Lower lobe of right lung (tissue), 2 donors: ENCODE measurements around the gene GPR152. TPM values are rescaled to one million over a fixed set of nuclear protein-coding genes. Genes with fewer than 3 reads are reported as not detected.

Source experiments
- ATAC-seq, 2 donors: fragments of 200-7000 bp; cut with Tn5 transposase; one replicate each; pipeline ENCODE4 v1.9.1; 2020 to 2022; ENCODE audit warnings: mild to moderate bottlenecking in 2 of 2, moderate library complexity in 2 of 2
- DNase-seq: peaks from one replicate; pipeline ENCODE4 v3.0.0-alpha.2; 2020
- H3K27ac ChIP-seq: fragments of 200-600 bp; one replicate; pipeline ENCODE4 v1.8.0; 2022
- H3K27me3 ChIP-seq: fragments of 200-600 bp; one replicate; pipeline ENCODE4 v1.8.0; 2022; ENCODE audit warnings: low read depth
- H3K36me3 ChIP-seq: fragments of 200-600 bp; one replicate; pipeline ENCODE4 v1.8.0; 2022; ENCODE audit warnings: mild to moderate bottlenecking
- H3K4me1 ChIP-seq: fragments of 200-600 bp; one replicate; pipeline ENCODE4 v1.8.0; 2022
- H3K4me3 ChIP-seq: fragments of 200-600 bp; one replicate; pipeline ENCODE4 v1.8.0; 2022; ENCODE audit warnings: mild to moderate bottlenecking
- H3K9me3 ChIP-seq: fragments of 200-600 bp; one replicate; pipeline ENCODE4 v1.8.0; 2022
- intact Hi-C: fragments of 100-400 bp; cut with DNase I; formaldehyde crosslinking; loops from one replicate; pipeline ENCODE4 v1.11.0; 2022
- total RNA-seq: library from RNA; stranded (reverse); fragmentation: NEBNext Ultra II Directional; extraction: Animal tissue kit (Norgen Biotek cat#: 25700); gene quantifications from one replicate; pipeline ENCODE4 v1.2.1, GENCODE V29; 2021
- TF ChIP-seq, protein P1 (sequence below): fragments of 200-600 bp; IDR thresholded peaks from one replicate; pipeline ENCODE4 v1.8.0; 2022; ENCODE audit warnings: antibody characterized with exemption, mild to moderate bottlenecking
- donor health status: DM: no; HTN: yes; CAD: no; lungs with severe emphysema.

The GPR152 gene
- total RNA-seq, 1 donor from 2014 or later, result not detected

DNA sequence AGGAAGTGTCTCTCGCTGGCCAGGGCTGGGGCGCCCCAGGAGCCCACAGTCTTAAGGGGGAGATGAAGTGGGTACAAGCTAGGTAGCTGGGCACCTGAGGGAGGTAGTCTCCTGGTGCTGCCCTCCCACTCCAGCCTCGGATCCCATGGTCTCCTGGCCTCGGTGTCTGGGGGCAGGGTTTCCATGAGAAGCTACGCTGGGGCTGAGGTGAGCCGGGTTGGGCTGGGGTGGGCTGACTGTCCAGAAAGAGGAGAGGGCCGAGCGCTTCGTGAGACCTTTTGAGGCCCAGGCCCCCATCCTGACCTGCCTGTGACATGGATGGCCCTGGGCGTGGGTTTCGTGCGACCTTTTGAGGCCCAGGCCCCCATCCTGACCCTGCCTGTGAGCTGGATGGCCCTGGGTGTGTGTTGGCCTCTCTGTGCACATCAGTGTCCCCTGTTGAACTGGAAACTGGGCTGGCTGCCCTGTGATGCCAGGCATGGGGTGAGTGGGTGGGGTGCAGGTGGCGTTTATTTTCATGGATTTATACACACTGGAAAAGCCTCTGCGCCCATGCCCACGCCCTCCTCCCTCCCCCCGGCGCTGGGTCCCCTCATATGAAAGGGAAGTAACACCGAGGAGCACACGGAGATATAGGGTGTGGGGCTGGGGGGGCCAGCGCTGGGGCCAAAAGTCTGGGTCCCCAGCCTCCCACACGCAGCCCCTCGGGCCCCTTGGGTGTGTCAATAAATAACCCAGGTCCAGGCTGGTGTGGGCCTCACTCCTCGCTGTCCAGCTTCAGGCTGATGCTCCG, 38.9 kb upstream of the GPR152 start:
- ATAC-seq, result no peak
- H3K27ac ChIP-seq, result no peak overlapping the region
- H3K9me3 ChIP-seq, result no peaks in the 10 kb centered on the region
- TF ChIP-seq, protein P1, sequence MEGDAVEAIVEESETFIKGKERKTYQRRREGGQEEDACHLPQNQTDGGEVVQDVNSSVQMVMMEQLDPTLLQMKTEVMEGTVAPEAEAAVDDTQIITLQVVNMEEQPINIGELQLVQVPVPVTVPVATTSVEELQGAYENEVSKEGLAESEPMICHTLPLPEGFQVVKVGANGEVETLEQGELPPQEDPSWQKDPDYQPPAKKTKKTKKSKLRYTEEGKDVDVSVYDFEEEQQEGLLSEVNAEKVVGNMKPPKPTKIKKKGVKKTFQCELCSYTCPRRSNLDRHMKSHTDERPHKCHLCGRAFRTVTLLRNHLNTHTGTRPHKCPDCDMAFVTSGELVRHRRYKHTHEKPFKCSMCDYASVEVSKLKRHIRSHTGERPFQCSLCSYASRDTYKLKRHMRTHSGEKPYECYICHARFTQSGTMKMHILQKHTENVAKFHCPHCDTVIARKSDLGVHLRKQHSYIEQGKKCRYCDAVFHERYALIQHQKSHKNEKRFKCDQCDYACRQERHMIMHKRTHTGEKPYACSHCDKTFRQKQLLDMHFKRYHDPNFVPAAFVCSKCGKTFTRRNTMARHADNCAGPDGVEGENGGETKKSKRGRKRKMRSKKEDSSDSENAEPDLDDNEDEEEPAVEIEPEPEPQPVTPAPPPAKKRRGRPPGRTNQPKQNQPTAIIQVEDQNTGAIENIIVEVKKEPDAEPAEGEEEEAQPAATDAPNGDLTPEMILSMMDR, result no peak
- DNase-seq, result no peak
- intact Hi-C loops, result no loop called here
- no peak overlapping the region for H3K4me3 ChIP-seq
- peaks cover 3% of the 10 kb centered on the region for H3K4me1 ChIP-seq
- H3K27me3 ChIP-seq, result no peaks in the 10 kb centered on the region
- peaks cover 92% of the 10 kb centered on the region for H3K36me3 ChIP-seq

DNA sequence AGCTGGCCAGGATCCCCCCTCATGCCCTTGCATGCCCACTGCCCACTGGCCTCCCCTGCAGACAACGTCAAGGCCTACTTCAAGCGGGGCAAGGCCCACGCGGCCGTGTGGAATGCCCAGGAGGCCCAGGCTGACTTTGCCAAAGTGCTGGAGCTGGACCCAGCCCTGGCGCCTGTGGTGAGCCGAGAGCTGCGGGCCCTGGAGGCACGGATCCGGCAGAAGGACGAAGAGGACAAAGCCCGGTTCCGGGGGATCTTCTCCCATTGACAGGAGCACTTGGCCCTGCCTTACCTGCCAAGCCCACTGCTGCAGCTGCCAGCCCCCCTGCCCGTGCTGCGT, 38.2 kb upstream of the GPR152 start:
- intact Hi-C loops, result no loop called here
- Histone ChIP-seq H3K4me3 (no peak overlapping the region), H3K4me1 (peaks cover 11% of the 10 kb centered on the region), H3K27ac (no peak overlapping the region), H3K36me3 (peaks cover 84% of the 10 kb centered on the region), H3K9me3 (no peaks in the 10 kb centered on the region), H3K27me3 (no peaks in the 10 kb centered on the region)
- TF ChIP-seq, protein P1, result no peak
- no peak for ATAC-seq
- DNase-seq, result no peak

DNA sequence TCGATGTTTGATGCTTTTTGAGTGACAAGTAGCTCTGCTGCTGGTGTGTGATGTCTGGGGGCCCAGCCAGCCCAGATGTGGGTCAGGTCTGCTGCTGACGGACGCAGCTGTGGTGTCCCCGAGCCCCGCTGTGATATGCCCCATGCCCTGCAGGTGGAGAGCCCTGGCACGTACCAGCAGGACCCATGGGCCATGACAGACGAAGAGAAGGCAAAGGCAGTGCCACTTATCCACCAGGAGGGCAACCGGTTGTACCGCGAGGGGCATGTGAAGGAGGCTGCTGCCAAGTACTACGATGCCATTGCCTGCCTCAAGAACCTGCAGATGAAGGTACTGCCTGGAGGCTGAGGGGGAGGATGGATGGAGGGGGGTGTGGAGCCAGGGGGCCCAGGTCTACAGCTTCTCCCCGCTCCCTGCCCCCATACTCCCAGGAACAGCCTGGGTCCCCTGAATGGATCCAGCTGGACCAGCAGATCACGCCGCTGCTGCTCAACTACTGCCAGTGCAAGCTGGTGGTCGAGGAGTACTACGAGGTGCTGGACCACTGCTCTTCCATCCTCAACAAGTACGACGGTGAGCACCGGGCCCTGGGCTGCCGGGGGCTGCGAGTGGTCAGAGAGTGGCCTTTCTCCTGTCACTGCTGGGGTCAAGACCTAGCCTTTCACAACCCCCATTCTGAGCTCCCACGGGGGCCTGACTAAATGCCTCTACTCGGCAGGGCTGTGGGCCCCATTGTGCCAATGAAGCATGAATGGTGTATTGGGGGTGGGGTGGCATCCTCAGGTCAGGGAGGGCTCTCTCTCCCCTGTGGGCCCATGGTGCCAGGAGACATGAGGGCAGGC, 37.6 kb upstream of the GPR152 start:
- no peak overlapping the region for H3K4me3 ChIP-seq
- no peaks in the 10 kb centered on the region for H3K27me3 ChIP-seq
- H3K9me3 ChIP-seq, result no peaks in the 10 kb centered on the region
- H3K4me1 ChIP-seq, result peaks cover 14% of the 10 kb centered on the region
- DNase-seq, result no peak
- peaks cover 78% of the 10 kb centered on the region for H3K36me3 ChIP-seq
- ATAC-seq, result no peak
- intact Hi-C loops, result no loop called here
- TF ChIP-seq, protein P1, result no peak
- H3K27ac ChIP-seq, result no peak overlapping the region

DNA sequence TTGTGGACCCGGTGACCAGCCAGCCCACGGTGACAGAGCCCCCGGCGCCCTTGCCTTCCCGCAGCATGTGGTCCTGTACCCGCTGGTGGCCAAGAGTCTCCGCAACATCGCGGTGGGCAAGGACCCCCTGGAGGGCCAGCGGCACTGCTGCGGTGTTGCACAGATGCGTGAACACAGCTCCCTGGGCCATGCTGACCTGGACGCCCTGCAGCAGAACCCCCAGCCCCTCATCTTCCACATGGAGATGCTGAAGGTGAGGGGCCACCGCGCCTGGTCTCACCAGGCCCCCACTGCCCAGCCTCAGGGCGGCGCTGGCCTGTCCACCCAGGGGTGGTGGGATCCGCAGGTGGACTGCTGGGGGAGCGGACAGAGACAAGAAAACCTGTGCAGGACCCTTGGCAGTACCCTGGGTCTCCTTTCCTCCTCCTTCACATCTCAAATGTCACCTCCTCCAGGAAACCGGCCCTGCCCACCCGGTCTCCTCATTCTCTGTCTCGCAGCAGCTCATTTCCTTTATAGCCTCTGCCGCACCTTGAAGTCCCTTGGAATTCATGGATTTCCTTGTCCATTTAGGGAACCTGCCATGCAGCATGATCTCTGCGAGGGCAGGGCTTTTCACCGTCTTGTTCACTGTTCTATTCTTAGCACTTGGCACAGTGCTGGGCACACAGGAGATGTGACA, 36.8 kb upstream of the GPR152 start:
- intact Hi-C loops, result no loop called here
- H3K36me3 ChIP-seq, result peaks cover 73% of the 10 kb centered on the region
- ATAC-seq, result no peak

More for the DNA sequence above, 36.8 kb upstream of the GPR152 start:
- no peak overlapping the region for H3K27ac ChIP-seq
- TF ChIP-seq, protein P1, result no peak
- peaks cover 22% of the 10 kb centered on the region for H3K4me1 ChIP-seq
- no peak overlapping the region for H3K4me3 ChIP-seq
- H3K9me3 ChIP-seq, result no peaks in the 10 kb centered on the region
- no peak for DNase-seq
- no peaks in the 10 kb centered on the region for H3K27me3 ChIP-seq
